Stimulated activated CD4-positive, alpha-beta T cell treated with anti-CD3 and anti-CD28 coated beads, Interleukin-12 subunit alpha, Interleukin-12 subunit beta, amount 100 ng/mL, for 4 hours (primary cell): Measurements from ENCODE around the gene UPK3A.
"Not testable (repeated sequence)": the region's sequence is repeated elsewhere in the genome, so short reads cannot be mapped to it uniquely, and the experiment has no call there.

Source experiments
- DNase-seq: peaks from one replicate; pipeline ENCODE4 v3.0.0-alpha.2; 2020

Gene UPK3A

DNA sequence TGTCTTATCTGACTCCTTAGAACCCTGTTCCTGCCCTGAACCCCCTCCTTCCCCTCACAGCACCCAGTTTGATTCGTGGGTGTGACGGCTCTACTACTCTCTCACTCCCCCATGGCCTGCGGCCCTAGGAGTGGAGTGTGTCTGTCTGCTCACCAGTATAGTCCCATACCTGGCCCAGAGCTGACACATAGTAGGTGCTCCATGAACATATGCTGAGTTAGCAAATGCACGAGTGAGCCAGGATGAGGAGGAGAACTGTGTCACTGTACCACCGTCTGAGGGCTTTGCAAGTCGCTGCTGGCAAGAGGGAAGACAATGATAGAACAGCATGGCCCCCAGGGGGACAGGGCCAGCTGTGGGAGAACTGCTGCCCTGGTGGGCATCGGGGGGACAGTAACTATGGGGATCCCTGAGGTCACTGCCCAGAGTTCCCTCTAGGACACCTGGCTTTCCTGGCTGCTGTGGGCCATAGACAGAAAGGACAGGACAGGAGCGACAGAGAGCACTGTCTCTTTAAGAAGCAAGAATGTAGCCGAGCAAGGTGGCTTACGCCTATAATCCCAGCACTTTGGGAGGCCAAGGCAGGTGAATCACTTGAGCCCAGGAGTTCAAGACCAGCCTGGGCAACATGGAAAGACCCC is 24.9 kb upstream of the UPK3A start:
- no peak for DNase-seq

DNA sequence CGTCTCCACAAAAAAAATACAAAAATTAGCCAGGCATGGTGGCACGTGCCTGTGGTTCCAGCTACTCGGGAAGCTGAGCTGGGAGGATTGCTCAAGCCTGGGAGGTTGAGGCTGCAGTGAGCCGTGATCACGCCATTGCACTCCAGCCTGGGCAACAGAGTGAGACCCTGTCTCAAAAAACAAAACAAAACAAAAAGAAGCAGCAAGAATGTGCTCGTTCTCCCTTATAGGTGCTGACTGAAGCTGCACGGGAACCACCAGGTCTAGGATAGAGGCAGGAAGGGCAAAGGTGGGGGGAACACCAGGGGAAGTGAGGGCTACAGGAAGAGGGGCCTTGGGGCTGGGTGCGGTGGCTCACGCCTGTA is 24.4 kb upstream of the UPK3A start:
- DNase-seq = not testable (repeated sequence)

DNA sequence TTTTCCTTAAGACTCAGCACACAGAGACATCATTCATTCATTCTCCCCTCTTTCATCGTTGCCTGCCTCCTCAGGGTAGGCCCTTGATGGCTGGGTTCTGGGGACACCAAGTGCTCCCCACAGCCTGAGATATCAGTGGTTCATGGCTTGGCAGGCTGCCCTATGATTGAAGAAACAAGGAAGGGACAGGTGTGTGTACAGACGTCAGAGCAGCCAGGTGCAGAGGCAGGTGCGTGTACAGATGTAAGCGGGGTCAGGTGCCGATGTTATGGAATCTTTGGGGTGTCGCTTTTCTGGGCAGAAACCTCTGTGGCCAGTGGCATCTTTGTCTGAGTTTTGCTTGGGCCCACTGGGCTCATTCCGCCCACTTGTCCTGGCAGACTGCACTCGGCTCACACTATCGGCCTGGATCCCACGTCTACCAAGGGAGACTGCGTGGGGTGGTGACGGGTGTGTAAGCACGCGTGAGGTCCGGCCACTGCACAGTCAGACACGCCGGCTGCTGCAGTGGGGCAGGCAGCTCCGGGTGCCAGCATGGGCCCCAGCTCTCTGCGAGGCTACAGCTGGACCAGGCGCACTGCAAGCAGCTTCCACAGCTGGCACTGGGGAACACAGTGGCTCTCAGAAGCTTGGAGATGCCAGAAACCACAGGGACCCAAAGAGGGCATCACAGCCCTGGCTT is 23.2 kb upstream of the UPK3A start:
- DNase-seq = no peak

DNA sequence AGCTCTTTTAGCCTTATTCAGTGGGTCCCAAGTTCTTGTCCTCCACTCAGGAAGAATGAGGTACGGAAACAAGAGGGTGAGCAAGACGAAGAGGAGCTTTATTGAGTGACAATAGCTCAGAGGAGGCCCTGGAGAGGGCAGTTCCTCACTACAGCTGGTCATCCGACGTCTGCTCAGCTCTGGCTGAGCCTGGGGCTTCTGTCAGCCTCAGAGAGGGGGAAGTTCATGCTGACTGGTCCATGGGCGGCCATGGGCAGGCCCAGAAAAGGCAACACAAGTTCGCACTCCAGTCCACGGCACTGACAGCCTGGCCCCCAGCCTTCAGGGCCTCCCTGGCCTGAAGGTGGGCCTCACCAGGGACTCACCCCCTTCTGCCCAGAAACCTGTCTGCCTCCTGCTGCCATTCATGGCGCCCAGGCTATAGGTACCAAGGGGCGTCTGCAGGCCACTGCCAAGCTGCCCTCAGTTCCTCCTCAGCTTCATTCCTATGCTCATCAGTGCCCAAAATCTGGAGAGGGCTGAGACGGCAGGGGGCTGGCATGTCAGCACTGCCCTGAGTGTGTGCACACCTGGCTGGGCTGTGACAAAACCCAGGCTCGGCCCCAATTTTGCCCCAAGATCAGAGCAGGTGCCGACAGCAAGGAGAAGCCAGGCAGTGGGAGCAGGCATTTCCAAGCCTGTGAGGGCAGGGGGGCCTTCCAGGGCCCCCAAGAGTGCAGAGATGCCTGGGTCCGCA is 22.4 kb upstream of the UPK3A start:
- no peak for DNase-seq

DNA sequence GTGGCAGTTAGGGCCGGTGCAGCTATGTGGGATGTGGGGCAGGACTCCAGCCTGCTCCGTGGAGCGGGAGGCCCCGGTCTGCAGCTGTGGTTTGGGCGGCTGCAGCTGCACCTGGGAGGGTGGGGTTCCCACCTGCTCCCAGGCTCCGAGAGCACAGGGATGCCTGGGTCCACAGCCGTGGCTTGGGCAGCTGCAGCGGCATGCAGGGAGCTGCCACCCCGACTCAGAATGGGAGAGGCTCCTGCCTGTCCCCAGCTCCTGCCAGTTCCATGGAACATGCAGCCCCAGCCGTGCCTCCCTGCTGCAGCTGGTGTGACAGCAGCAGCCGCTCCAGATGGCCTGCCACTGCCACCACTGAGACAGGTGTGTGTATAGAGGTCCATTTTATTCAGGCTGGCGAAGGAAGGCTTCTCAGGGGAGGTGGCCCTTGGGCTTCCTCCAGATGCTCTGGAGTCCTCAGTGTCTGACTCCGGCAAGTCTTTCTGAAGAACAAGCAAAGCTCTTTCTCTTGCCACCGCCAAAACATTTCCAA is 21.8 kb upstream of the UPK3A start:
- DNase-seq = no peak

DNA sequence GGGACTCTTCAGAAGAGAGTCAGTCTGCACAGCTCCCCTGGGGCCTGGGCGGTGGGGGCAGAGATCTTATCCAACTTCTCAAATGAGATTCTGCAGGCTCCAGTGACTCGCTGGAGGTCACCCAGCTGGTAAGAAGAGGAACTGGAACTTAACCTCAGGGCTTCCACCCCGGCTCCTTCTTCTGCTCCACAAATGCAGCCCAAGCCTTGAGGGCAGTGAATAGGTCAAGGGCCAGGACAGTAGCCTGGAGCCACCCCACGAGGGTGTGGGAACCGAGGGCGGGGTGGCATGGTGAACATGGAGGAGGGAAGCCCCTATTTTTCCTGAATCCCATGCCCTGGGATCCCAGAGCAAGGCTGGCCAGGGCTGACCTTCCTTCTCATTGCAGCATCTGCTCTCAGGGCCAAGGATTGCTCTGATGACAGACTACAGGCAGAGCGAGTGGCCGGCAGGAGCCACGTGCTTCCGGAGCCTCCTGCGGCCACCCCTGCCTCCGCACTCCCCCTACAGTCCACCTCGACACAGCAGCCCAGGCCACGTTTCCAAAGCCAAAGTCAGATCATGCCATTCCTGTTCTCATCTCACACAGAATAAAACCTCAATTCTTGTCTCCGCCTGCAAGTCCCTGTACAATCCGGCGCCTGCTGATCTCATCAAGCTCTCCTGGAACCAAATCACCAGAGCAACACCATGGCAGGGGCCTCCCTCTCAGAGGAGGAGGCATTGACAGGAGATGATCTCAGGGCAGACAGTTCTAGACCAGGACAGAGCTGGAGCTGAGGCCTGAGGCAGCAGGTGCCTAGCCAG is 21.1 kb upstream of the UPK3A start:
- no peak for DNase-seq

DNA sequence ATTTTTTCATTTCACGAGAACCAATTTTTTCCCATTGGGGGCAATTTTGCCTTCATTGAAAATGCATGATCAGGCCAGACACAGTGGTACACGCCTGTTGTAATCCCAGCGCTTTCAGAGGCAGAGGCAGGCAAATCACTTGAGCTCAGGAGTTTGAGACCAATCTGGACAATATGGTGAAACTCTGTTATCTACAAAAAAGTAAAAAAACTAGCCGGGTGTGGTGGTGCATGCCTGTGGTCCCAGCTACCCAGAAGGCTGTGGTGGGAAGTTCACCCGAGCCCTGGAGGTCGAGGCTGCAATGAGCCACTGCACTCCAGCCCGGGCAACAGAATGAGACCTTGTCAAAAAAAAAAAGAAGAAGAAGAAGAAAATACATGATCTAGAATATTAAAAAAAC is 19.2 kb upstream of the UPK3A start:
- no peak for DNase-seq

DNA sequence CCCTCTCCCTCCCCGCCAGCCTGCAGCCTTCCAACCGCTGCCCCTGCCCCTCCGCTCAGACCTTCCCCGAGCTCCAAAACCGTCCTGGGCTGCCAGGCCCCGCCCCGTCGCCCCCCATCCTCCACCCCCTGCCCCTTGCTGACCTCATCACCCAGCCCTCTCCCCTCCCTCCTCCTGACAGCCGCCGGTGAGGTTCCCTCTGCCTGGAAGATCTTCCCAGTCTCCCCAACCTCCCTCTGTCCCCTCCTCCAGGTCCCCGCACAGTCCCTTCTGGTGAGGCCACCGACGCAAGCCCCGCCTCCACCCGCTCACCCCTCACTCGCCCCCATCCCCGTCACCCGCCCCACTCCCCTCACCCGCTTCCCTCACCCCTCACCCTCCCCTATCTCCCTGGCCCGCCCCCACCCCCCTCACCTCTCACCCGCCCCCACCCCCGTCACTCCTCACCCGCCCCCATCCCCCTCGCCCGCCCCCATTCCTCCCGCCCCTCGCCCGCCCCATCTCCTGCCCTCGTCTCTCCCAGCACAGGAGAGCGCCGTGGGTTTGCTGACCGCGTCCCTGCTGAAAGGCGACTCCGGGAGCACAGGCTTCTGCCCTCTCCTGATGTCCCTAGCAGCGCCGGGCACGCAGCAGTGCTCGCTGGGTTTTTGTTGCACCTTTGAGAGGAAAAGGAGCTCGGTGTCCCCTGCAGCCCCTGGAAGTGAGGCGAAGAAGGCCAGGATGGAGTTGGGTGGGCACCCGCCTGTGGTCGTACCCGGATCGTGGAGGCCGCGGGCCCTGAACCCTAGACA is 16.4 kb upstream of the UPK3A start:
- DNase-seq = no peak

DNA sequence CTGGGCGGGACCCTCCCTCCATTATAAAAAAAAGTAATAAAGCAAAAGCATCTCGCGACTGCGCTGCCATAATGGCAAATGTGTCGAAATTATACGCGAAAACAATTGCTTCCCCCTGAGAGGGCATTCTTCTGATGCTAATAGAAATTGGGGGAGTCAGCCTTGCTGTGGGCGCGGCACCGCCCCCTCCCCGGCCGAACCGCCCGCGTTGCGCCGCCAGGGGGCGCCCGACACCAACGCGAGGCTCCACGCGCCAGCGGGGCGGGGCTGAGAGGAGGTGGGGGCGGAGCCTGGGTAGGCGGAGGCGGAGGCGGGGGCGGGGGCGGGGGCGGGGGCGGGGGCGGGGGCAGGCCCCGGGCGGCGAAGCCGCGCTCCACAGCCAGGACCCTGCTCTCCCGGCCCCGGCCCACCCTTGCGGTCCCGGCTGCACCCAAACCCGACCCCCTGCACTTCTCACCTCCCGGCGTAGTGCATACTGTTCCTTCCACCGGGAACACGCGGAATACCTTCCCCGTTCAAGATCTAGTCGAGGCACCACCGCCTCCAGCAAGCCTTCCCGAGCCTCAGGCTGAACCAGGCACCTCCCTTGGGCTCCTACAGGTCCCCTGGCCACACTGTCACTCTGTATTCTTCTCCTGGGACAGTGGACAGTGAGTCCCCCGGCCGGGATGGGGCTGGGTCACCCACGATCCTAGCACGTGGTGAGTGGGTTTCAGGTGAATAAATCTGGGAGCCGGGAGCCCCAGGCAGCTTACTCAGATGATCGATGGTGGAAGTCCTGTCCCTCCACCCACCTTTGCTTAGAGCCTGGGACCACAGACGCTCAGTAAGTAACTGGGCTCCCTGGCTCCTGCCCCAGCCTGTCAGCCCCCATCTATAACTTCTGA is 15.5 kb upstream of the UPK3A start:
- DNase-seq = peak; percentile 86

DNA sequence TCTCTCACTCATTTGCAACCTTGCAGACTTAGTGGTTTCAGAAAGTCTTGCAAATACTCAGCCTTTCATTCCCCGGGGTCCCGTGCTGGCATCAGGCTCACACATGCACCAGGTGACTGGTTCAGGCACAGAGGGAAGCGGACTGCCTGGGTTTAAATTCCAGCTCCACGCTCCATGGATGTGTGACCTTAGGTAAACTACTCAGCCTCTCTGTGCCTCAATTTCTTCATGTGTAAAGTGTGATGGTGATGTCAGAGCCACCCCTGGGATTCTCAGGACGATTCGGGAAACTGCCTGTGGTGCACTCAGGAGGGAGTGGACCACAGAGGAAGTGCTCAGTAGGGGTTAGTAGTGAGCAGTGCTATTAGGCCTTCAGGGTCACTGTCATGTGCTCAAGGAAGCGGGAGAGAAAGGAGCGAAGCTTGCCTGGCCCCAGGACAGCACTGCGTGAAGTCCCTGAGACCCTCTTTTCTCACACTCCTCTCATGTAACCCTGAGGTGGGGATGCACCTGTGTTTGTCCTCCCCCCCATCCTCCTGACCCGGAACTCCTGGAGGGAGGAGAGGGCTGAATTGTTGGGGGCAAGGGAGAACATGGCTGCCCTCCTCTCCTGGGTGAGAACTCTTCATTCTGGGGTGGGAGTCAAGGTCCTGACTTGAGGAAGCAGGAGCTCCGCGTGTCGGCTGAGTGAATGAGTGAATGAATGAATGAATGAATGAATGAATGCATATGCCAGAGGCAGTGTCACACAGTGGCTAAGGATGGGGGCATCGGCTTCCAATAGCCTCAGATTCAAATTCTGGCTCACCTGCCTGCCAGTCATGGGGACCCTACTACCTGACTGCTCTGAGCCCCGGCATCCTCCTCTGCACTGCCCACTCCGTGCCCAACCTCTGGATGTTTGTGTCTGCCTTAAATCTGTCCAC is 14.4 kb upstream of the UPK3A start:
- no peak for DNase-seq

DNA sequence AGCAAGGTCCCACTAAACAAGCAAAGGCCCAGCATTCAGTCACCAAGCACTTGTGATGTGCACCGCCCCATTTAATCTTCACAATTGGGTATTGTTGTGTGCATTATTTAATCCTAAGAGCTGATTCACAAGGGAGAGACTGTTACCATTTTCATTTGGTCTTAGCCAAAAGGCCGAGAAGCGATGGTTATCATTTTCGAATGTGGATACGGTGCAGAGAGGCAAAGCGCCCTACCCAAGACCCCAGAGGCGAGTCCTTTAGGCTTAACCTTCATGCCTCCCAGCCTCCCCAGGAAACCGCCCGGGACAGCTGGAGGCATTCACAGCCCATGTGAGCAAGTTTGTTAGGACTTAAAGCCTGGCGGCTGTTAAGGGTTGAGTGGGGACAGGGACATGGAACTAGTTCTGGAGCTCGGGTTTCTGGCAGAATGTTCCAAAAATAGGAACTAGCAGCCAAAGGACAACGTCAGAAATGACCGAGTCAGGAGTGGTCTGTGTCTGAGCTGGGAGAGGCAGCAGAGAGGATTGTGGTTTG is 13.0 kb upstream of the UPK3A start:
- no peak for DNase-seq

DNA sequence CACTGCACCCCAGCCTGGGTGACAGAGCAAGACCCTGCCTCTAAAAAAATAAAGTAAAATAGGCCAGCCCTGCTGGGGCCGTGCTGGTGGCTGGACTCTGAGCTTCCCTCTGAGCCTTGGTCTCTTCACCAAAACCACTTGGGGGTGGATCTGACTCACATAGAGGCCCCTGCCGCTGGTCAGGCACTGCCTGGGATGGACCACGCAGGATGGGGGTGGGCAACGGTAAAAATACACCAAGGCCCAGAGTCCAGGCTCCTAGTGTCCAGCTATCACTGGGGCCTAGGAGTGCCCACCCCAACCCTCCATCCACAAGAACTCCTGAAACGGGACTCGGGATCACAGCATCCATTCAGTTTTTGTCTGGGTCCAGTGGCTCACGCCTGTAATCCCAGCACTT is 12.3 kb upstream of the UPK3A start:
- no peak for DNase-seq

DNA sequence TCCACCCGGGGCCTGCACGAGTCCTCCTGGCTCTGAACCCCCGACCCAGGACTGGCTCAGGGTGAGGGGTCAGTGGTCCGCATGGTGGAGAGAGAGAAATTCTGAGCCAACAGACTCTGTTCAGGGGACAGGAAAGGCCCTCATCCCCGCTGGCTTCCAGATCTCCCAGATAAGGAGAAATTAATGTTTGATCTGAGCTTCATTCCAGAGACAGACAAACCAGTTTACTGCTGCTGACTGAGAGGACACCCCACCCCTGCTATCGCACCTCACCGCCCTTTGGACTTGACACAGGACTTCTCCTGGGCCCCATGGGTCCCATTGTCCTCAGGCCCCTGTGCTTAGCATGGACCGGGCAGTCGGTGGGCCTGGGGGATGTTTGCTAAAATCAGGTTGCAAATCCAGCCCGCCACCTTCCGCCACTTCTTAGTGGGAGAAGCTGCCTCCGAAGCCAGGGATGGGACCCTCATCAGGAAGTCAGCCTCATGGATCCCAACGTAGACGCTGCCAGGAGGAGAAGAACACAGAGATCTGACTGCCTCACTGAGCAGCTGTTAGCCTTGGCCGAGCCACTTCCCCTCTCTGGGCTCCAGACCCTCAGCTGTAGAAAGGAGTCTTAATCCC is 11.2 kb upstream of the UPK3A start:
- DNase-seq = no peak

DNA sequence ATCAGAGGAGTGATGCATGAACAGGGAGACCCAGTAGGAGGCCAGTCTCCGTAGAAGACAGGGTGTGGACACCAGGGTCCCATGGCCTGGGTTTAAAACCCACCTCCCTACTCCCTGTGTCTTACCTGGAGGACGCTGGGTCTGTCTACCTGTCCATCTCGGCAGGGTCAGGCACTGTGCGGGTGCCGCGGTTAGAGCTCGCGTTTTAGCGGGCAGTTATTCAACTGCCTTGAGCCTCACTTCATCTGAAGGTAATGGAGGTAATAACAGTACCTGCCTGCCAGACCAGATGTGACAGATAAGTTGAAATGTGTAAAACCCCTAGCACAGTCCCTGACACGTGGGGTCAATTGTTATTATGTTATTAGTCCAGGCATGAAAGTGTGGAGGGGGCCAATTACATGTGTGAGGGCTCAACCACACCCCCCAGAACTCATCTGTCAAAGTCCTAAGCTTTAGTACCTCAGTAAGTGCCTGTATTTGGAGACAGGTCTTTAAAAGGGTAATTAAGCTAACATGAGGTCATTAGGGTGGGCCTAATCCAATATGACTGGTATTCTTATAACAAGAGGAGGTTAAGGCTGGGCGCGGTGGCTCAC is 8.1 kb upstream of the UPK3A start:
- no peak for DNase-seq

DNA sequence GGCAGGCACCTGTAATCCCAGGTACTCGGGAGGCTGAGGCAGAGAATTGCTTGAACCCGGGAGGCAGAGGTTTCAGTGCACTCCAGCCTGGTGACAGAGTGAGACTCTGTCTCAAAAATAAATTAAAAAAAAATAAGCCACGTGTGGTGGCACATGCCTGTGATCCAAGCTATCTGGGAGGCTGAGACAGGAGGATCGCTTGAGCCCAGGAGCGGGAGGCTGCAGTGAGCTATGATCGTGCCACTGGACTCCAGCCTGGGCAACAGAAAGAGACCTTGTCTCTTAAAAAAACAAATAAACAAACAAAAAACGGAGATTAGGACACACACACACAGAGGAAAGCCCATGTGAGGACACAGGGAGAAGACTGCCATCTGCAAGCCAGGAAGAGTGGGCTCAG is 7.0 kb upstream of the UPK3A start:
- DNase-seq = not testable (repeated sequence)

DNA sequence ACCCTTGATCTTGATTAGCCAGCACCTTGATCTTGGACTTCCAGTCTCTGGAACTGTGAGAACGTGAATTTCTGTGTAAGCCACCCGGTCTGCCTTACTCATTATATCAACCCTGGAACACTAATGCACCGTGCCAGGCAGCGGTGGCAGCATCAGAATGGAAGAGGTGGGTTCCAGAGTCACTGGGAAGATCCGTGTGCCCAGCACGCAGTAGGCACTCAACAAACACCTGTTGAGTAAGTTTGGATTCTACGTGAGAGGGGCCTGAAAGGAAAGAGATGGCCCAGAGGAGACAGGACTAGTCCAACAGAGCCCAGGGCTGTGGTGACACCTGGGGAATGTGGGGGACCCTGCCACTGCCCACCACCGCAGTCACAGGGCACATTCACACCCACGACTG is 6.6 kb upstream of the UPK3A start:
- DNase-seq = no peak

DNA sequence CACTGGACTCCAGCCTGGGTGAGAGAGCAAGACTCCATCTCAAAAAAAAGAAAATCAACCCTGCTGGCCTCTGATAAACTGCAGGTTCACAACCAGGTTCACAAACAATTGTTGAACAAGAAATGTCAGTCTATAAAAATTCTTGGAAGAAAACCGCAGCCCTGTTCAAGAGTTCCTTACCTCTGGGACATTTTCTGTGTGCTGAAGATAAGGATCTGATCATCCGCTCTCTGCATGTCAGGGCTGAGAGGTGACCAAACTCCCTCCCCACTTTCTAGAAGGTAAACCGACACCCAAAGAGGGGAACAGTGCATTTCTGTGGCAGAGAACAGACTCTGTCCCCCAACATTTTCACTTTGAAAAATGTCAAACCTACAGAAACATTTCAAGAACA is 4.2 kb upstream of the UPK3A start:
- no peak for DNase-seq

DNA sequence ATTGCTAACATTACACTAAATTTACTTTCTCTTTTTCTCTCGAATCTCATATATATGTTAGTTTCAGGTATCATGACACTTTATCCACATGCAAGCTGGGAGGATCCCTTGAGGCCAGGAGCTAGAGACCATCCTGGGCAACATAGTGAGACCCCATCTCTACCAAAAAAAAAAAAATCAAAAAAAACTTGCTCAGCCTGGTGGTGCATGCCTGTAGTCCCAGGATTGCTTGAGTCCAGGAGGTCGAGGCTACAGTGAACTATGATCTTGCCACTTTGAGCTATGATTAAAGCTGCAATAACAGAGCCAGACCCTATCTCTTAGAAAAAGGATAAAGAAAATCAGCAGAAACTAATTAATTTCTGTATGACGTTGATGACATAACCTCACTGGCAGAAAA is 3.7 kb upstream of the UPK3A start:
- no peak for DNase-seq
